HG02852 (cell line): ENCODE data around the gene FAM111A.

Source experiments
- ATAC-seq: cut with Tn5 transposase; IDR thresholded peaks from one replicate; pipeline ENCODE4 v1.9.1; 2021; ENCODE audit warnings: mild to moderate bottlenecking, moderate library complexity; ENCODE audit not compliant: unreplicated experiment

Gene FAM111A

DNA sequence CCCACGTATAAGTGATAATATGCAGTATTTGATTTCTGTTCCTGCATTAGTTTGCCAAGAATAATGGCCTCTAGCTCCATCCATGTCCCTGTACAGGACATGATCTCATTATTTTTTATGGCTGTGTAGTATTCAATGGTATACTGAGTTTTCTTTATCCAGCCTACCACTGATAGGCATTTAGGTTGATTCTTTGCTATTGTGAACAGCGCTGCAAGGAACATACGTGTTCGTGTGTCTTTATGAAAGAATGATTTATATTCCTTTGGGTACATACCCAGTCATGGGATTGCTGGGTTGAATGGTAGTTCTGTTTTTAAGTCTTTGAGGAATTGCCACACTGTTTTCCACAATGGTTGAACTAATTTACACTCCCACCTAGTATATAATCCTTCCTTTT, 1.5 kb upstream of the FAM111A start:
- no peak for ATAC-seq

DNA sequence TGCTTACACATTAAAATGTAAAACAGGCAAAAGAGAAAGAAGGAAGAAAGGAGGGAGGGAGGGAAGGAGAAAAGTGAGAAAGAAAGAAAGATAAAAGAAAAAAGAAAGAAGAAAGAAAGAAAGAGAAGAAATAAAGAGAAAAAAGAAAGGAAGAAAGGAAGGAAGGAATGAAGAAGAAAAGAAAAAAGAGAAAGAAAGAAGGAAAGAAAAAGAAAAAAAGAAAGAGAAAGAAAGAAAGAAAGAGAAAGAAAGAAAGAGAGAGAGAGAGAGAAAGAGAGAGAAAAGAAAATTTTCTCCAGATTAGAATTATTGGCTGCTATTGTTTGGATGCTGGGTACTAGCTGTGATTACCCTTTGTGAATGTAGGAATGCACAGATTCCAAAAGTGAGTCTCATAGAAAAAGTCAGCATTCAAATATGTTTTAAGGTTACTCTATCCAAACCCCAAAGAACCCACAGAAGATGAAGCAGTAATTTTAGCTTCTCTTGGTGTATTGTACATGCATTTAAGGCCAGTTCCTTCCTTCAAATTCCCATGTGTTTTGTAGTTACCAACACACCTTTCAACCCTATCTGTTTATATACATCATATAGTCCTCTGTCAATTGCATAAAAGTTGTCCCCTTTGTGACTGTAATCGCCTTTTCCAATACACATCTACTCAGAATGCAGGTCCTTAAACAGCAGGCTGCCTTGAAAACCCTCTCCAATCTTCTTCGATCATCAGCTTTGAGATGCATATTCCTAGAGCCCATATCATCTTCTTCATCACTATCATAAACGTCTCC, 789 bp upstream of the FAM111A start:
- ATAC-seq: no peak

DNA sequence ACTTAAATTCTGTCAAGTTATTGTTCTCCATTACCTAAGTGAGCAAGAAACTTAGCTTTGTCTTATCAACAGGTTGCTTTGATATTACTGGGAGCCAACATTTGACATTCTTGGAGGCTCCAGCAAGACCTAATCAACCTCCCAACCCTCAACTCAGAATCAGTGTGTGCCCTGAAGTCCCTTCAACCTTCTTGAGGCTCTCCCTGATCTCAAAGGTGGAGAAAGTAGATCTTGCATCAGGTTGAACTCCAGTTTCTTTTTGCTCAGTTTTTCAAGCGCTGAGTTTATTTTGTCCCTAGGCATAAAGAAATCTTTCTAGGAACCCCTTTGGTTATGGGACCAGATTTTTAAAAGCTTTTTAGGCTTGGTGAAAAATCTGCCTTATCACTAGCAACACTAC, 1.4 kb downstream of the FAM111A start:
- ATAC-seq: no peak

GRCh38 chr11:59144579-59145345, 2.1 kb downstream of the FAM111A start:
- ATAC-seq: peak; percentile 57

- ATAC-seq: no peak
Measured at GRCh38 chr11:59145534-59145933, 2.9 kb downstream of the FAM111A start.

GRCh38 chr11:59151761-59152160, 9.1 kb downstream of the FAM111A start:
- ATAC-seq: peak; percentile 70

GRCh38 chr11:59152312-59152951, 9.8 kb downstream of the FAM111A start:
- ATAC-seq: peak; percentile 80

DNA sequence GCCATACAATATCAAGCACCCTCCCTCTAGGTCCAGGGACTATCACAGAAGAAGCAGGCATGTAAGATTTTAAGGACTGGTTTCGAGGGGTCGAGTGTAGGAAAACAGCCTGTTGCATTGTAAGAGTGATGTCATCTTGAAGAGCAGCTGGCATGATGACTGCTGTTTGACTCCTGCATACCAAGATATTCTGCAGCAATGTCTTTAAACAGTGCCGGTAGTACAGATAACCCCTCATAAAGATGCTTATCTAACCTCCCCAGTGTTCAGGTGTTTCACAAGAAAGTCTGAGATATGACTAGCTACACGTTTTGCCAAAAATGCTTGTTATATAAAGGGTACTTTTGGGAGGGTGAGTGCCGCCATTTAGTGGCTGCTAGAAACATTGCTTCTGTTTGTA, 12.0 kb downstream of the FAM111A start:
- ATAC-seq: no peak

- ATAC-seq: no peak
Measured at GRCh38 chr11:59157433-59157832, 14.8 kb downstream of the FAM111A start.

- peak; percentile 98 for ATAC-seq
Measured at GRCh38 chr11:59158206-59159068, 15.8 kb downstream of the FAM111A start.

DNA sequence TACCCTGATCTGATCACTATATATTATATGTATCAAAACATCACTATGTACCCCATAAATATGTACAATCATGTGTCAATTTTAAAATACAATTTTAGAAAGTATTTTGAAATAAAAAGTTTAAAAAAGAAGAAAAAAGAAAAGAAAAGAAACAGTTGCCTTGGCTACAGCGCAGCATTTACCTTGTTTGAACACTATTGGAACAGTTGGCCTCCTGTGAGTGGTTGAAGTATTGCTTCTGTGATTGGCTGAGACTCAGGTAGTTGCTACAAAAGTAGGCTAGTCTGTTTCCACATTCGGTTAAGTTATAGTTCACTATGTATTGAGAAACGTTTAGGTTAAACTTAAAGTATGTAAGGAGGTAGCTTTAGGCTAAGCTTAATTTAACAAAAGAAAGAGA, 21.4 kb downstream of the FAM111A start:
- ATAC-seq: no peak

DNA sequence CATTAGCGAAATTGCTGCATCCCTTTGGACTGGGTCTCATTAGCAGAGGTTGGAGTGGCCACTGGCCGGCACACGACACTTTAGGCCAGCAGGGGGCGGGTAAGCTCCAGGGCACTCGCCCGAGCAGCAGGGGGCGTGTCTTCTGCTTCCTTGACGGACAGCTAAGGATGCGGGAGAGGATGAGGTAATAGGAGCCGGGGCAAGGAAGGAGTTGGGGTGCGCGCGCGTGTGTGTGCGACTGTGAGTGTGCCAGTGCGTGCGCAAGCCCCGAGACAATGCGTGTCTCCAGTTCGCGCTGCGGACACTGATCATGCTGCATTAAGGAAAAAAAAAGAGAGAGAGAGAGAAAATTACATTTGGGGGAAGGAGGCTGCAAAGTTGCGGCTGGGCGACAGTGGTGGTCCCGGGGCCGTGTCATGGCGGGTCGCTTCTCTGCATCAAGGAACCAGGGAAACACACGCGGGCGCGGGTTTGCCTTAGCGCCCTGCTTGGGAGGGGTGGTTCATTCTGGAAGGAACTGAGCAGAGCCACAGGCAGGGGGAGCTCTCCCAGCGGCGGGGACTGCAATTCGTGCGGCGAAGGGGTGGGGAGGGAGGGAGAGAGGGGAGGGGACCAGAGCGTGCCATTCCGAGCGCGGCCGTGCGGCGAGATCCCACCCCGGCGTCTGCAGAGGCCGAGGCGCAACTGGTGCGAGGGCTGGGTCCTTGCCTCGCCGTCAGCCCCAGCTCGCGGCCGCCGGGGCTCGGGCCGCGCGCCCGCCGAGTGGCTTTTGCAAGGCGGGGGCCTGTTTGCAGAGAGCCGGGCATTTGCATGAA, 29.1 kb downstream of the FAM111A start, which contains the start of gene DTX4:
Gene DTX4 (plus strand): TSS at position 625 of the 815 bp plus-strand sequence. CDS start 464 bp downstream, outside the sequence.
- ATAC-seq: peak; percentile 73

- peak; percentile 38 for ATAC-seq
Measured at GRCh38 chr11:59172345-59173079, 29.9 kb downstream of the FAM111A start.

DNA sequence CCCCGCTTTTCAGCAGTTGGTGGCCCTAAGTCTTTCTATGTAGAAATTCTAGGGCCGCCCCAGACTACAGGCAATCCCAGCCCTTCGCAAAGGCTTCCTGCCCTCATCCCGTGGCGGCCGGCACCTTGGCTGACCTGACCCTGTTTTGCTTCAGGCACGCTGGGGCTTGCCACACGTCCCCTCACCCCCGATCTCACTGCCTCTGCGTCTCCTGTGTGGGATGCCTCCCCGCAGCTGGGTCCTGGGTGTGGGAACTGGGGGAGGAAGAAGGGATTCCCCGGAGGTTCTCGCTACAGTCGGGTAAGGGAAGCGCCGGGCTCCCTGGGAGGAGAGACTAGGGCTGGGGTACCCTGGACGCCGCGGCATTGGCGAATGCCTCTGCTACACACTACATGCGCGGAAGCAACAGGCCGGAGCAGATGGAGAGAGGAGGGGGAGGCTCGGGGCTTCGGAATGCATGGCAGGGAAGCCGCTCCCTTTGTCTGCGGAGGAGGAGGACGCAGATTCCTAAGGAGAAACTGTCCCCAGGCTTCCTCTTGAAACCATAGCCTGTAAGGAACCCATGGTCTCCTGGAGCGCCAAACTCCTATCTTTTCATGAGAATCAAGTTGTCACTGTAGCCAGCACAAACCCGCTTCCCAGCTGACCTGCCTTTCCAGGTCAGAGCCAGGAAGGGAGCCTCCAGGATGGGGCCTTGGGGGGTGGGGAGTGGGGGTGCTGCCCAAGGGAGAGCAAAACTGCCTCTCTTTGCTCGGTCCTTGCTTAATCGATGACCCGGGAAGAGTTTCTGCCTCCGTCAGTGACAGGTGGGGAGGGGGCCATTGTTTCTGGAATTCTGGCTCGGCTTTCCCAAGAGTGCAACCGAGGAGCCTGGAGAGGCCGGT, 30.7 kb downstream of the FAM111A start:
- ATAC-seq: peak; percentile 3

DNA sequence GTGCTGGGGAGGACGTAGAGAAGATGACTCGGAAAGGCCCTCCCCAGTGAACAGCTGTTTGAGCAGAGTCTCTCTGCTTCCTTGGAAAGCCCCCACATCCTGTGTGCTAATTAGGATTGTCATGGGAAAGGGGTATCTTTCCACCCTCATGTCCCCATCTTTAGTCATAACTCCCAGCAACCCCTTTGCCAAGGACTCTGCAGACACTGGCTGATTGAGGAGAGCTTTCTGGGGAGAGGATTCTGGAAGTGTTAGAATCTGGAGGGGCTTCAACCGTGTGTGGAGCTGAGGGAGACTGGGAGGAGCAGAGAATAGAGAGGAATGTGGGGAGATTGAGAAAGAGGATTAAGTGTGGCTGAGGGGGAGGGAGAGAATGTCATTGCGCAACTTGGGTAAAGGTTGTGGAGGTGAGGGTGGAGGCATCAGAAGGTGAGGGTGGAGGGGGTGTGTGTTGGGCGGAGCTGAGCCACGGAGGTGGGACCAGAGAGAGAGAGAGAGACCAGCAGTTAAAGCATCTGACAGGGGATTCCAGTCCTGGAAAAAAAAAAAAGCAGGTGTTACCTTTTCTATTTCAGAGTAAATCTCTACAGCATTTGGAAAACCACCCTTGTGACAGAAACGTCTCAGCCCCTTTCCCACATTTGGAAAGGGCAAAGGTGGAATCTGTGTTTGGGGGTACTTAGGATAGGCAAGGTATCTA, 31.5 kb downstream of the FAM111A start:
- no peak for ATAC-seq

GRCh38 chr11:59174664-59175033, 32.0 kb downstream of the FAM111A start:
- ATAC-seq: no peak

DNA sequence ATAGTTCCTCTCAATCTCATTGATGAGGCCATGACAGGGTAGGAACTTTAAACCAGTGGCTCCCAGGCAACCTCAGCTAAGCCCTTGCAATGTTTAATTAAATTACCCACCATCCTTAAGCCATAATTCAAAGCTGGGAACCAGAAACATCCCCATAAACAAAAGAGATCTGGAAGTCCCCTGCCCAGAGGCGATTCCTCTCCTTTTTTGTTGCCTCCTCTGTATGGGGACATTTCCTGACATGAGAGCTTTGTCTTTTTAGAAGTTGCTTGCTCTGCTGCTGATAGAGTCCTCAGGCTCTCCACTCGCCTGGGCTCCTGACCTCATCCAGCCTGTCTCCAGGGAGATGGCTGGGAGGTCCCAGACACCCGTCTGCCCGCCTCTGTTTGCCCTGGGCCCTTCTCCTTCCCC, 32.4 kb downstream of the FAM111A start:
- no peak for ATAC-seq

- no peak for ATAC-seq
Measured at GRCh38 chr11:59176330-59176729, 33.7 kb downstream of the FAM111A start.
